GM21619 (cell line): ENCODE measurements around the gene SLC15A3.

Experiments
- ATAC-seq: cut with Tn5 transposase; IDR thresholded peaks from one replicate; pipeline ENCODE4 v1.9.1; 2021; ENCODE audit not compliant: unreplicated experiment

SLC15A3 gene

GRCh38 chr11:60951904-60952741 lies at the start of gene SLC15A3:
SLC15A3 (minus strand) TSS chr11:60952176; CDS start chr11:60951551, 625 bp downstream.
- peak; percentile 70 for ATAC-seq

- no peak for ATAC-seq
Measured at GRCh38 chr11:61000426-61000825, 48.5 kb upstream of the SLC15A3 start.

DNA sequence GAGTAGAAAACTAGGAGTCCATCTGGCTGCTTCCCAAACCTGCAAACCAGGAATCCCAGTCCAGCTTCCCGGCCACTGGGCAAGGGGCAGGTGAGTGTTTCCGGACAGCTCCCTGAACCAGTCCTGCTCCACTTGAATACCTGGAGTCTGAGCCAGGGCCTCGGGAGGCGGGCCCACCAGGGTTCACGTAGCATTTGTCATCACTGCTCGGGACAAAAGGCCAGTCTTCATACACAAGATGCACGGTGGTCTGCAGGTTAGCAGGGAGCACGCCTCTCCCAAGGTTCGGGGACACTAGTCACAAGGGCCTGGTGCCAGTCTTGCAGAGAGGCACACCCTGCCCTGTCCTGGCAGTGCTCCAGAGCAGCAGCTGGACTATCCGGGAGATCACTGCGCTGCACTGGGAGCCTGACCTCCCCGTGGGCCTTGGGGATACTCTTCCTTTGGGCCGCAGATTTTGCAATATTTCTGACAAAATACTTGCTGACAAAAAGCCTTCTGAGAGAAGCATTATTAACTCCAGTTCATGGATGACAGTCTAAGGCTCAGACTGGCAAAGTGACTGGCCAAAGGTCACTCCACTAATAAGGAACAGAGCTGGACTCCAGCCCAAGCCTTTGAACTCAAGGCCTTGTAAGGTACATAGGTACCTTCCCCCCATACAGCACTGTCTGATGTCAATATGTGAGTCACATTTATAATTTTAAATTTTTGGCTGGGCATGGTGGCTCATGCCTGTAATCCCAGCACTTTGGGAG lies 44.6 kb upstream of the SLC15A3 start:
- ATAC-seq, result no peak

GRCh38 chr11:60995798-60996197 lies 43.8 kb upstream of the SLC15A3 start:
- no peak for ATAC-seq

- ATAC-seq, result no peak
Measured at GRCh38 chr11:60994541-60995080, 42.6 kb upstream of the SLC15A3 start.

DNA sequence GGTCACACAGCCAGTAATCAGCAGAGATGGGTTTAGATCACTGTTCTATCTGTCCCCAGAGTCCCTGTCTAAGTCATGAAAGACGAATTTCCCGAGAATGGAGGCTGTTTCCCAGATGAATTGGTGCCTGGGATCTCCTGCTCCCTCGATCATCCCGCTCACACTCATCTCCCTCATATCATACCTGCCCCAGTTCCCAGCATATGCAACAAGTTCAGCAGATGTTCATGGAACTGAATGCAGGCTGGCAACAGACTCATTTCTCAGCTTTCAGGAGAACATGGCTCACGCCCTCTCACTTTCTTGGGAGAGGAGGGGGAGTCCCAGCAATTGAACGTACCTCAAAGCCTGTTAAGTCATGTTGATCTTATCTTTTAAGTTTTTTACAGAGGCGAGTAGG lies 41.6 kb upstream of the SLC15A3 start:
- no peak for ATAC-seq

GRCh38 chr11:60992842-60993409 lies 41.0 kb upstream of the SLC15A3 start:
- no peak for ATAC-seq

- no peak for ATAC-seq
Measured at GRCh38 chr11:60991457-60991856, 39.5 kb upstream of the SLC15A3 start.

DNA sequence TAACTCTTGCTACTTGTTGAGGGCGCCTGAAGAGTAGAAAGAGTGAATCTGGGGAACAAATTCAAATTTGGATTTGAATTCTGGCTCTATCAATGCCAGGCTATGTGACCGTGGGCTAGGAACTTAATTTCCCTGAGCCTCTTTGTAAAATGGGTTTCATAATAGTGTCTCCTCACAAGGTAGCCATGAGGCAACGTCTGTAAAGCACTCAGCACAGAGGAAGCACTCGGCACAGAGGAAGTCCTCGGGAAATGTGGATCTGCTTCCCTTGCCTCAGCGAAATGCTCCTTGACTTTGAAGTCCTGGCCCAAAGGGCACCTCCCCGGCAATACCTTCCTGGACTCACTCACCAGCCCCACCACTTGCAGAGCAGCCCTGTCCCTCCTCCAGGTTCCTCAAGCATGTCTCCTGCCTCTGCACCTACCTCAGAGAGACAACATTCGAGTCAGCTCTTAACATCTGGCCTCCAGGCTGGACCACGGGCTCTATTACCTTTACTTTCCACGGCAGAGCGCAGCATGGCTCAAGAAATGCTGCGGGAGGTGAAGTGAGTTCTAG lies 37.2 kb upstream of the SLC15A3 start:
- no peak for ATAC-seq

GRCh38 chr11:60988658-60989057 lies 36.7 kb upstream of the SLC15A3 start:
- ATAC-seq, result no peak

- ATAC-seq, result no peak
Measured at GRCh38 chr11:60987577-60988277, 35.8 kb upstream of the SLC15A3 start.

GRCh38 chr11:60985991-60986915 lies 34.3 kb upstream of the SLC15A3 start:
- no peak for ATAC-seq

- ATAC-seq, result no peak
Measured at GRCh38 chr11:60985501-60985900, 33.5 kb upstream of the SLC15A3 start.

DNA sequence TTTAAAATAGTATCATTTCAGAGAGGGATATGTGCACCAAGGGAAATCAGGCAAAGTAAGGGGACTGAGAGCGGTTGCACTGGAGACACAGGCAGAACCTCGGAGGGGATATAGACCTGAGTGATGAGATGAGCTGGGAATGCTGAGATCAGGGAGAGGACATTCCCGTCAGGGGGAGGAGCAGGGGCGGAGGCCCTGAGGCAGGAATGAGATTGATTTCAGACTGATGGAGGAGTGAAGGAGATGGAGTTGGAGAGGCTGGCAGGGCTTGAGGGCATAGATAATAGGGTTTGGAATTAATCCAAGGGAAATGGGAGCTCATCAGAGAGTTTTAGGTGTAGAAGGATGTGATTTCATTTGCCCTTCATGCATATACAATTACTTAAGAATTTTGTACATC lies 32.7 kb upstream of the SLC15A3 start:
- ATAC-seq, result no peak

- no peak for ATAC-seq
Measured at GRCh38 chr11:60984149-60984548, 32.2 kb upstream of the SLC15A3 start.

GRCh38 chr11:60982184-60982583 lies 30.2 kb upstream of the SLC15A3 start:
- no peak for ATAC-seq

GRCh38 chr11:60981515-60981914 lies 29.5 kb upstream of the SLC15A3 start:
- ATAC-seq, result no peak

DNA sequence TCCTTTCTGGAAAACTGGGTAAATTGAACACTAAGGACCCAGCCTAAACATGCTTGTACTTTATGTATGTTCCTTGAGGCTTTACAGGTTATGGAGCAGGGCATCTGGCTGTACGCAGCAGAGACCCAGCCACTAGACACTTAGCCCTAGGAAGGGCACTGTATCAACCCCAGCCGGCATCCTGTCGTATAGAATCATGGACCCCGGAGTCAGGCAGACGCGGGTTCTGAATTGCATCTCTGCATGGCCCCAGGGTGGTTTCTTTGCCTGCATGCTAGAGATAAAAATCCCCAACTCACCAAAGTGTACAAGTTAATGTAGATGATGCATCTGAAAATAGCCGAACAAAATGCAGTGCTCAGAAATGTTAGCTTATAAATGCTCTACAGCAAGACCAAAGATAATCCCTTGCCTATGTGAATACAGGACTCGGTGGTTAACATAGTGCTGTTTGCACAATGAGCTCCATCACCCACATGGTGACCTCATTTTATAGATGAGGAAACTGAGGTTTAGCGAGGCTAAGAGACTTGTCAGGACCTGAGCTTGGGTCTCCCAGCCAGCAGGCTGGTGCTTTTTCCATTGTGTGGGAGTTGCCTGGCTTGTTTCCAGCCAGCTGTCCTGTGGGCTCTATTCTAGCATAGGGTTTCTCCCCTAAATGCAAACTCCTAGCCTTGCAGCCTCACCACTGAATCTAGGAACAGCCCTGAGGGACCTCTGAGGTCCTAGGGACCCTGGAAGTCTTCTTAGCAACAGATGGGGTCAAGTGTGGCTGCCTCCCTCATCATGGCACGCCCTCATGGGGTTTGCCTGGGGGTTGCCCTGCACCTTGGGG lies 26.8 kb upstream of the SLC15A3 start:
- ATAC-seq, result no peak

- ATAC-seq, result no peak
Measured at GRCh38 chr11:60977836-60978235, 25.9 kb upstream of the SLC15A3 start.
